T-helper 1 cell (primary cell): ENCODE data around the gene SSR1.

ENCODE experiments used
- DNase-seq, 5 donors: peaks; one replicate each; pipeline ENCODE4 v3.0.0-alpha.2; 2012 to 2020

Gene SSR1

DNA sequence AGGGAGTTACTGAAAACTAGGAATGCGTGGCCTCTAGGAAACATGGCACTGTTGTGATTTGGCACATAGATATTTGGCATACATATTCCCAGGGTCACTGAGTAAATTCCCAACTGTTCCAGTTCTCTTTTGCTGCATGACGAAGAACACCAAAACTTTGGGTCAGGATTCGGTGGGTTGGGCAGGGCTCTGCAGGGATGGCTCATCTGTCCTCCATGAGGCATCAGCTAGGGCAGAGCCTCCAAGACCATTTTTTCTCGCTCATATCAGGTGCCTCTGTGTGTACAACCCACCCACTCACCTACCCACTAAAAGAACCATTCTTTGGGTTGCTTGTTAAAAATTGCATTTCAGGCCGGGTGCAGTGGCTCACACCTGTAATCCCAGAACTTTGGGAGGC is 57.1 kb downstream of the SSR1 start:
- no peak for DNase-seq

DNA sequence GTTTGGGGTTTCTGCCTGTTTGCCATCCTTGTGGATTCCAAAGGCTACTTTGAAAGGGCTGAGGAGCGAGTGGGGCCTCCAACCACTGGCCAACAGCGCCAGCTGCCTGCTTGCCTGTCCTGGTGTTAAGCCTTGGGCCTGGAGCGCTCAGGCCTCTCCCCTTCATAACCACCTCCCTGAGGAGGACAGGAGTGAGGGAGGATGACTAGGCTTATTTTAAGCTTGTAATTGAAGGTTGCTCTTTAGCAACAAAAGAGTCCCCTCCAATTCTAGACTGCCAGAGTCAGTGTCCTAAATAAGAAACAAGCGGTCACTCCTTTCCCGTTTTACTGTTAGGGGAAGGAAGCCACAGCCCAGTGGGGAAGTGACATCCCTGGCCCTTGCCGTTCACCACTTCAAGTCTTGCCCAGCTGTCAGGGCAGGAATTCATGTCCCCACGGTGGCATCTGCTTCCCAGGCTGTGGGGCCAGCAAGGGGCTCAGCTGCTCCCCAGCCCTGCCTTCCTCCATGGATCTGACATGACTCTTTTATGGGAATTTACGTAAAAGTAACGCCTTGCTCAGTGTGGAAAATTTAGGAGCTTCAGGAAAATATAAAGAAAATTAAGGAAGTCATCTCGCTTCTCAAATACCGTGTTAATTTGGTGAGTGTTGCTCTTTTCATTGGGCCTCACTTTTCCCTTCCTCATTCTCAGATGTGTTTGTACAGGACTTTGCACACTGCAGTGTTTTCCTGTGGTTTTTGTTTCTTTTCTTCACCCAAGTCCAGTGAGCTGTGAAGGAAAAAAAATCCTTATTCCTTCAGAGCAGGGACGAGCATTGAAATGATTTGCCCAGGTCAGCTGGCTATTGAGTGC is 57.8 kb downstream of the SSR1 start:
- DNase-seq = no peak

DNA sequence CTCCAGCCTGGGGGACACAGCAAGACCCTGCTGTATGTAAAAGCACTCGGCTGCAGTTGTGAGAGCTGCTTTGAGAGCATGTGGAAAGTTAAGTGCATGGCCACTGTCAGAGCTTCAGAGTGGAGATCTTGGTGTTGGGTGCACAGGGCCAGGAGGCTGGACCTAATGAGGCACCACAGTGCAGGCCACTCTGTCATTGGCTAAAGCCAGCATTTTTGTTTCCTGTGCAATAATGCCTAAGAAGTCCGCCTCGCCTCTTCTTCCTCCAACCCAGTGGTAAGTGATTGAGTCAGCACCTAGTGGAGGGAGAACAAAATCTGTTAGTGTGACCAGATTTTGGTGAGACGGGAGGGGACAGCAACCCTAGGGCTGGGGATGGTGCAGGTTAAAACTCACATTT is 60.6 kb downstream of the SSR1 start:
- no peak for DNase-seq

DNA sequence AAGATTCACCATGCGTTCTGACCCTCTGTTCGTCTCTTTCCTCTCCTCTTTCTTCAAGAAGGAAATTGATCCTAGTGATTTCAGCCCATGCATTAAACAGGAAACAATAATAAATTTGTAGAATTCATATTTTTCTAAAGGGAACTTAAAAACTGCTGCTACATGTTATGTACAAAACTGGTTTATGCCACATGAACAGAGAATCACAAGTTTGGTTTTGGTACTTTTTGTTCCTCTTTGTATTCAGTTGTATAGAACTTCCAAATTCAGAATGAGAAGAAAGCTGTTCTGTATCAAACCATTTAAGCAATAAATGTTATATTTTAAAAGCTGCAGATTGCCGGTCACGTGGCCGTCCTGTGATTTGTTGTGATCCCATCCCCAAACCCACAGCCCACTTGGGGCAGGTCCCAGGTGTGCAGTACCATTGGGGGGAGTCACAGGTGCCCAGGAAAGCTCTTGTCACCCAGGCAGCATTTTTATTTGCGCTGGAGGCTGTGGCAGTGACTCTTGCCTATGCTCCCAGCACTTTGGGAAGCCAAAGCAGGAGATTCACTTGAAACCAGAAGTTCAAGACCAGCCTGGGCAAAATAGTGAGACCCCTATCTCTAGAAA is 61.2 kb downstream of the SSR1 start:
- no peak for DNase-seq

DNA sequence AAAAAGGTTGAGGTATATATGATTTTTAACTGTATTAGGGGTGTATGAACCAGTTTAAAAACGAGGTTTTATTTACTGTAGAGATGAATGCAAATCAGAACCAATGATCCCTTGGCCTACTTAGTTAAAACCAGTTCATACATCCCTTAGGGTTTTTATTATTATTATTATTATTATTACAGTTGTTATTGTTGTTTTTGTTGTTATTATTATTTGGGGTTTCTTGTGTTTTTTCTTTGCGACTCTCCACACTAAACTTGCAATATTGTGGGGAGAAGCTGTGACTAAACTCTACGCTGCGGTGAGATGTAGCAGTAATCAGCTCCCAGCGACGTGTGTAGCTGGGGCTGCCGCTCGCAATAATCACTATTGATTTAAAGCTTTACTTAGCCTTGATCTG is 62.2 kb downstream of the SSR1 start:
- DNase-seq = no peak

DNA sequence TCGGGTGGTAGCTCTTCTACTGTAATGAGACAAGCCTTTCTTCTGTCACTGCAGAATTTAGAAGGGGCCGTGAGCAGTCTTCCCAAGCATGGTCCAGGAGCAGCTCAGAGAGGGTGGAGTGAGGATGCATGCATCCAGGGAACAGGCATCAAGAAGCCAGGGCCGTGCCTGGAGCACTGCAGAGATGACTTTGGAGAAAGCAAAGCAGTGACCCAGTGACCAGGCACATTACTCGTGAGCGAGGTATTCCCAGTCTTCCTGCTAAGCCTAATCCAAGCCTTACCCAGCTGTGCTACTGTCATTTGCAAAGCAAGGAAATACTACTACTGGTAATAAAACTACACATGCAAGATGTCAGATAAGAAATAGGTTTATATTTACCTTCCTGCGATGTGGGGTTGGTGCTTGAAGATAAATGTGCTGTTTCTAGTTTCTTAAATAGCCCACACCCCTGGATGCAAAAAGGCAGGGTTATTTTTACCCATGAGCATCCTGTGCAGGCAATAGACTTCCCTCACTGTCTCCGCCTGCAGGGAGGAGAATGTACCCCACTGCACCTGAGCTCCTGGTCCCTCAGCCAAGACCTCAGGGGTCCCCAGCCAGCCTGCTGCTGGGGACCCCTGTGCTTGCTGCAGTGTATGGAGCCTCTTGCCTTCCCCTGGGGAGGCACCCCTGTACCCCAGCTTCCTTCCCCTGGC is 62.9 kb downstream of the SSR1 start:
- no peak for DNase-seq

DNA sequence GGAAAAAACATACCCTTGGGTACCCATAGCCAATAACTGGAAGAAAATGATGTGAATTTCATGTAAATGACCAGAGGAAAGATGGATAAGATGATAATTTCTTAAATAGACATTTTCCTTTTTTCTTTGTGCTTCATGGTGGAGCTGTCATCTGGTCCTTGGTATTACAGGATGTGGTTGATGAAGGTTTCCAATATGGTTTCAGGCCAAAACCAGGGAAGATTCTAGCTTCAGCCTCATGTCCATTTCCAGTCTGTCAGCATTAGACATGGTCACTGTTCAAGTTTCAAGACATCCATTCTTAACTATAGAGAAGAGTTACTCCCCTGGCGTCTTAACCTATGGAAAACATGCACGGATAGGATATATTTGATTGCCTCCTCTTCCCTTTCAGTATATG is 63.6 kb downstream of the SSR1 start:
- DNase-seq = no peak

DNA sequence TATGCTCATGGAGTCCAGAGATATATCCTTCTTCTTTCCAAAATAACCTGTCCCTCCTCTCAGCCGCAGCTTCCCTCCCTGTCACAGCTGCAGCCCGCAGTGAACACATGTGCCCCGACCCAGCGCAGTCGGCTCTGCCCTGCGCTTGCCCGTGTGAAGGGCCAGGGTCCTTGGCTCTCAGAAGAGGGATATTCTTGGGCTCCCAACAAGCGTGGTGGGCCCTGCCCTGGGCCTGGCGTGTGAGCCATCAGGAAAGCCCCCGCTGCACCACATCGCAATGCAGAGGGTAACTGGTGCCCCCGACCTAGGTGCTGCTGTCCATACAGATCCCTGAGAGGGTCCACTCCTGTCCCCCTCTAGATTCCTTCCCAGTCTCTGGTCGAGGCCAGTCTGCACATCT is 65.2 kb downstream of the SSR1 start:
- no peak for DNase-seq

DNA sequence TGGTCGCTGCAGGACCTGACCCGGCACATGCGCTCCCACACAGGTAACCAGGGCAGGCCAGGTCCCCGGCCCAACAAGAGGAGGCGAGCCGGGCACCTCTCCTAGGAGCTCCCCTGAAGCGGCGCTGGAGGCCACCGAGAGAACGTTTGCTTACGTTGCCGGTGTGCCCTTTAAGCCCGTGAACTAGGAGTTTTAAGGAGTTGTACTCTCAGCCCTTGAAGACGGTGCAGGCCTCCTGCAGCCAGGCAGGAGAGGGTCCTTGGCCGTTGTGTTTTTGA is 65.9 kb downstream of the SSR1 start:
- no peak for DNase-seq

DNA sequence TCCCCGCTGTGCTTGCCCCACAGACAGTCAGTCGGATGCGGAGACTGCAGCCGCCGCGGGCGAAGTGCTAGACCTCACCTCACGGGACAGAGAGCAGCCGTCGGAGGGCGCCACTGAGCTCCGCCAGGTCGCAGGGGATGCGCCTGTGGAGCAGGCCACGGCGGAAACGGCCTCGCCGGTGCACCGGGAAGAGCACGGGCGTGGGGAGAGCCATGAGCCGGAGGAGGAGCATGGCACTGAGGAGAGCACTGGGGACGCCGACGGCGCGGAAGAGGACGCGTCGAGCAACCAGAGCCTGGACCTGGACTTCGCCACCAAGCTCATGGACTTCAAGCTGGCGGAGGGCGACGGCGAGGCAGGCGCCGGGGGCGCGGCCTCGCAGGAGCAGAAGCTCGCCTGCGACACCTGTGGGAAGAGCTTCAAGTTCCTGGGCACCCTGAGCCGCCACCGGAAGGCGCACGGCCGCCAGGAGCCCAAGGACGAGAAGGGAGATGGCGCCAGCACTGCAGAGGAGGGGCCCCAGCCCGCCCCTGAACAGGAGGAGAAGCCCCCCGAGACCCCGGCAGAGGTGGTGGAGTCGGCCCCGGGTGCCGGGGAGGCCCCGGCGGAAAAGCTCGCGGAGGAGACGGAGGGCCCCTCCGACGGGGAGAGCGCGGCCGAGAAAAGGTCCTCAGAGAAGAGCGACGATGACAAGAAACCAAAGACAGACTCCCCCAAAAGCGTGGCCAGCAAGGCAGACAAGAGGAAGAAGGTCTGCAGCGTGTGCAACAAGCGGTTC is 66.4 kb downstream of the SSR1 start:
- DNase-seq = no peak

DNA sequence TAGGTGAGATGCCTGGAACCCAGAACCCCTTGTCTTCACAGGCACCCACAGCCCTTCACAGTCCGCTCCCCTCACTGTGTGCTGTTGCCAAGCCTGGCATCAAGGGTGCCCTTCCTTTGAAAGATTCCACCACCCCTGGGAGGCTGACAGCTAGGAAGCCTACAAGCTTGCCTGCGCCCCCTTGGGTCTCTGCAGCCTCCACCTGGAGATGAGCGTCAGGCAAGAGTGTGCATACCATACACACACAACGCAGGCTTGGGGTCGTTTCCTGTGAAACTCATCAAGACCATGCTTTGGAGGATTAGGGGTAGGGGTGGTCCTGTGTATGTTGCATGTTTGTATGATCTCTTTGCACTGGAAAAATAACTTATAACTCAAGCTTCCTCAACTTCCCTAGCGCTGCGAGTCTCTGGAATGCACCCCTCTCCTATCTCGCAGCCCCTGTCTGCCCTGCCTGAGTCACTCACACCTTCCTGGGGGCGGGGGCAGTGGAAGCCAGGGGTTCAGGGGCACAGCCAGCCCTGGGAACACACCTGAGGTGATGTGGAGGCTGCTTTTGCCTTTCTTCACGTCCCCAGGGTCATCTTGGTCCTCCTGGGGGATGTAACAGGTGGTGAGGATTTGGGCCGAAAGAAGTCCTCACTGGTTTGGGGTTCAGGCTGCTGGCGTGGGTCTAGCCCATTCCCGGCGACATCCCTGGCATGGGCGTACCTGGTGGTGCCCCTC is 67.2 kb downstream of the SSR1 start:
- no peak for DNase-seq

DNA sequence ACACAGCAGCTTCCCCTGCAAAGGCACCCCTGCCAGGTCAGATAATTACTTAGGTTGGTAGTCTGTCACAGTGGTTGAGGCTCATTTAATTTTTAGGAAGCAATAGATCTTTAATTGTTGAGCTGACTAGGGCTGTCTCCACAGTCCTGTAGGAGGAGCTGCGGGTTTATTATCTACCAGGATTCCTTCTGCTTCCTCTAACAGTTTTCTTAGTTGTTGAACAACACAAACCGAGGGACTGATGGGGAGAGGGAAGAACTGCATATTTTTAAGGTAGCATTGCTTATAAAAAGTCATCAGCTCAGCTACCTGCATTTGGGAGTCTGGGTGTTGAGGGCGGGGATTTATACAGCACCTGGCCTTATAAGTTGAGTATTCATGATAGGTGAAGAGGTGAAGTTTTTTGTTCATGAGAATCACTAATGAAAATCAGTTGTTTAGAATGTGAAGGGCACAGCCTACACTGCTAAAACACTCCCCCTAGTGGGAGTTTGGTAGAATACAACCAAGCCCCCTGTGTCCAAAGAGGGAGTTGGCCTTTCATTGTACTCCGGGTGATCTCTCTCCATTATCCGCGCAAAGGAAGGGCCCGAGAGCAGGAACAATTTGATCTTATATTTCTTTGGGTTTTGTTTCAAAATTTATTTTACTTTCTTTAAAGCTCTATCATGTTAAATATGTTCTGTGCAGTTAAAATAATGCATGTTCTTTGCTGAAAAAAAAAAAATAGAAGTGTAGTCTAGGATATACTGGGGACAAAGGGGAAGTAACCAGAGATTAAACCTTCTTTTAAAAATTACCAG is 69.6 kb downstream of the SSR1 start:
- DNase-seq = peak in 2 of 5 donors; percentile 49 to 54

DNA sequence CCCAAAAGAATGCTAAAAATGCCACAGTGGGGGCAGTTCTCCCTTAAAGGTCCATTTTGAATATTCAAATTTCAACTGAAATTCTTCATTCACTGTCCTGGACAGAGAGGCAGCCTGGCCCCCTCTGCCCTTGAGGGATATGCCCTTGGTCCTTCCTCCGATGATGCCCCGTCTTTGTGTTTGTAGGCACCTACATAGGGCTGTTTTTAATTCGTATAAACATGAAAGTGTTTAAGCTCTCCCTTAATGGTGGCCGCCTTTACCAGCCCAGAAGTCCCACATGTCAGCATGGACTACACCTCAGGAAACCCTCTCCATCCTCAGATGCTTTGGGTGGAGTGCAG is 70.2 kb downstream of the SSR1 start:
- DNase-seq = no peak

DNA sequence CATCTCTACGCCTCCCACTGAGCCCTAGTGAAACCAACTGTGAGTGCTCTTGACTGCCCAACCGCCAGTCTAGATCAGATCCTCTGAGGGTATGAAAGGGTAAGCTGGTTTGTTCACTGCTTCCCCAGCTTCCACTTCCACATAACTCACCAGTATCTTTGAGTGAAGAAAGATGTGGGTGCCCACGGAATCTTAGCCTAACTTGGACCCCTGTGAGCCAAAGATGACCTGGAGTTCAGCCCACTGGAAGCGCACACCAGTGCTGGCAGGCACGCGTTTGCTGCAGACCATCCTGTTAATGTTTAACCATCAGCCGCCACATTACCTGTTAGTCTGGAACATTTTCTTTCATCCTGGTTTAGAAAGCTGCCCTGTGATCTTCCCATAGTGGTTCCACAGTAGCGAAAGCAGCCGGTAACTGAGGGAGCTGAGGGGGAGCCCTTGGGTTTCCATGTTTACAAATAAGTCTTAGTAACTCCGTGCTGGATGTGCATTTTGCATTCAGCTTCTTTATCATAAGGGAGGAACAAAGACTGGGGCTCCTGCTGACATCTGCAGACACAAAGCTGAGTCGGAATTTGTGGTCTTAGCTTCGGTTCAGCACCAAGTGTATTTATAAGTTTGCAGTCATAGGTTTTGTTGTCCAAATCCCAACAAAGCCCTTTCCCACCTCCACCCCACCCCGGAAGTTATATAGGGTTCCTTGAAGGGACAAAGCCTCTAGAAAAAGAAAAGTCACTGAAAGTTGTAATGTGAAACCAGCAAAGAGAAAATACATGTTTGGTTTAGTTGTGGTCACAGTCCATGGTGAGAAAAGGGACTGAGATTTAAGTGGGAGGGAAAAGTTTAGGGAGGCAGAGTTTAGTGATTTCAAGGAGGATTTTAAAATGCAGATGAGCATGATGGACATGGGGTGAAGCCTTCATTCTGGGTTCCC is 71.0 kb downstream of the SSR1 start:
- DNase-seq = no peak

DNA sequence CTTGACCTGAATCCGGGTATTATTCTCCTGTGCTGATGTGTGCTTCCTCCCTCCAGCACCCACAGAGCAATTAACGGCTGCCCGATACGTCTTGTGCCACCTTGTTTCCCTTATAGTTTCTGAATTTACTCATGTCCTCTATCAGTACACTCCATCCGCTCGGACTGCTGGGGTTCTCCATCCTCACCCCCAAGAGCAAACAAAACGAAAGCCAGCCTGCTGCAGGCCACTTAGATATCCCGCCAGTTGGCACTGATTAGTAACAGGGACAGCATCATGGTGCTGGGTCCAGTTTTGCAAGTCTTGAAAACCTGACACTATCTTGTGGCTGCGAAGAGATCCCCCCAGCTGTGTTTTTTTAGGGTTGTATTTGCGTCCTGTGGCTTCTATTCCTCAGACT is 71.8 kb downstream of the SSR1 start:
- DNase-seq = no peak

DNA sequence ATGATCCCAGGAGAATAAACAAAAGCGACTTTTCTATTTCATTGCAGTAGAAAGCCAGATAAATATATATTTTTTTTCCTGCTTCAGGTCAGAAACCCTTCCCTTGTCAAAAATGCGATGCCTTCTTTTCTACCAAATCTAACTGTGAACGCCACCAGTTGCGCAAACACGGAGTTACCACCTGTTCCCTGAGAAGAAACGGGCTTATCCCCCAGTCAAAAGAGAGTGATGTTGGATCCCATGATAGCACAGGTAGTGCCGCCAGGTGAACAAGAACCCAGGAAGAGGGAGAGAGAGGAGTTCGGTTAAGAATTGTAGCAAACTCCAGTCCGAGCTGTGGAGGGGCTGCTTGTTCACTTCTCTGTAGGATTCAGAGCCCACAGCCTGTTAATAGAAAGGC is 72.6 kb downstream of the SSR1 start:
- no peak for DNase-seq

DNA sequence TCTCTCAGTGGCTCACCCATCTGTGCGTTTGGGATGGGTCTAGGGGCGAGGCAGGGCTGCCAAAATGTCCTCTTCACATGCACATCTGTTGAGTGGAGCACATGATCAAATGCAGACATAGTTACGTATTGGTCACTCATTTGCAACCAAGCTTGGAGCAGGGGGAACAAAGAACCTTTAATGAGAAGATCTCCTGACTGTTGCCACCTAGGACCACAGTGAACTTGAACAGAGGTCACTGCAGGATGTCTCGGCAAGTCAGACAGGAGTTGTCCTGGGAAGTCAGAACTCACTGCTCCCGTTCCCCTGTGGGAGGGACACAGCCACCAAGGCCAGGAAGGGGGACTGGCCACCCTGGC is 73.4 kb downstream of the SSR1 start:
- DNase-seq = no peak

DNA sequence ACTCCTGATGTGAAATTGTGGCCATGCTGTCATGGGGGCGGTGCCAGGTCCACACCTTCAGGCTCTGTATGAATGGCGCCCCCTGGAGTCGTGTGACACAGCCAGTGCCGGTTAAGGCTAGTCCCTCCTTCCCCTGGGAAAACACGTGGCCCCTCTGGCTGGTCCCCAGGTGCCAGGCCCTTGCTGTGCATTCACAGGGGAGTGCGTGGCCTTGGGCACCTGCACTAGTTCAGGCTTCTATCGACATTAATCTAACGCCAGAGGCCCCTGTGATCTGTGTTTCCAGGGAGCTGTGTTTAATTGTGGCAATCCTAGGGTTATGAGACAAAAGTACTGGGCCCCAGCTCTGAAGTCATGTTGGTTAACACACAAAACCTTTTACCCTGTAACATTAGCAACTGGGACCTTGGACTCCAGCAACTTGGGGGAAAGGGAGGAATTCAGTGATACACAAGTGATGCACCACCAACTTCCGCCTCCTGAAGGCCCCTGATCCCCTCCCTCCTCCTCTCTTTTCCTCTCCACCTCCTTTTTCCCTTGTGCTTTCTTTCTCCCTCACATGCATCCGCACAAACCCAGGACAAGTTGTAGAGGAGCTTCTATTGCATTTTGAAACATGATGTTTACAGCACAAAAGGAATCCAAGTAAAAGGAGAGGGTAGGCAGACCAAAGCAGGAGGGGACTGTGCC is 74.0 kb downstream of the SSR1 start:
- peak in 4 of 5 donors; percentile 42 to 67 (median 50) for DNase-seq

DNA sequence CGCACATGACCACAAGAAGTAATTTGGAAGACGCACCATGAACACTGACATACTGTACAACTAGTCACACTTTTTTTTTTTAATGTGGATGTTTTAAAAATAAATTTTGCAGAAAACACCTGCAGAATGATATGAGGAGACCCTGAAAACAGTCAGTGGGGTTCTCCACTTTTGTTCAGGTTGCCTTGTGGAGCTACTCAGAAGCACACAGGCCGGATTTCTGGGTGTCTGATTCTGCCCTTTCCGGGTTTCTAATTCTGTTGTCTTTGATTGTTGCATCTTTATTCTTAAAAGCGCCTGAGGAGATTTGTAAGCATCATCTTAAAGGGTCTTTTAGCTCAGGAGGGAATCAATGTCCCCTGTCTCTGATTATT is 74.5 kb downstream of the SSR1 start:
- no peak for DNase-seq

DNA sequence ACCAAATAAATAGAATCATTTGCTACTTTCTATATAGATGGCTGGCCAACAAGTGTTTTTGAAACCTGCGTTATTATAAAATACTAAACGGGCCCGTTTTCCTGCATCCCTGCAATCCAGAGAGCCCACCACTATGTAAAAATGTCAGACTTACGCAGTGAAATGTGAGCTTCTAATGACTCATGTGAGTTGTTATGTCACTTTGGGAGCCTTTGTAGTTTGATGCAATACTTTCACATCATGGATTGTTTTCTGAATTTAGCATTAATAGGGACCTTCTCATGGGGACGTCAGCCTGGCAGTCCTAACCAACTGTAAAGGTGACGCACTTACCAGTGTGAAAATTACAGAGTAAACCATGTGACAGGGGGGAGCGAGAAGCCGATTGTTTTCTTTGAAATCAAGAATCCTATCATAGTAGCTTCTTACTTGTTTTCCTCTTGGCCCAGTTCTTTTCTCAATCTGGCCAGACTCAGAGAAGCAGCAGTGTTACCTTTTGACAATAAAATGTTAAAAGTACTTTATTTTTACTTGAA is 75.3 kb downstream of the SSR1 start:
- DNase-seq = no peak
